ENCODE data around the gene KRT3. TPM values are rescaled to one million over a fixed set of nuclear protein-coding genes. Genes with fewer than 3 reads are reported as not detected.

KRT3 gene
- total and polyA plus RNA-seq, 10 of the 15 experiments (the other 5 are each of a cell fraction or from before 2014, with no cell fraction given), result not detected

DNA sequence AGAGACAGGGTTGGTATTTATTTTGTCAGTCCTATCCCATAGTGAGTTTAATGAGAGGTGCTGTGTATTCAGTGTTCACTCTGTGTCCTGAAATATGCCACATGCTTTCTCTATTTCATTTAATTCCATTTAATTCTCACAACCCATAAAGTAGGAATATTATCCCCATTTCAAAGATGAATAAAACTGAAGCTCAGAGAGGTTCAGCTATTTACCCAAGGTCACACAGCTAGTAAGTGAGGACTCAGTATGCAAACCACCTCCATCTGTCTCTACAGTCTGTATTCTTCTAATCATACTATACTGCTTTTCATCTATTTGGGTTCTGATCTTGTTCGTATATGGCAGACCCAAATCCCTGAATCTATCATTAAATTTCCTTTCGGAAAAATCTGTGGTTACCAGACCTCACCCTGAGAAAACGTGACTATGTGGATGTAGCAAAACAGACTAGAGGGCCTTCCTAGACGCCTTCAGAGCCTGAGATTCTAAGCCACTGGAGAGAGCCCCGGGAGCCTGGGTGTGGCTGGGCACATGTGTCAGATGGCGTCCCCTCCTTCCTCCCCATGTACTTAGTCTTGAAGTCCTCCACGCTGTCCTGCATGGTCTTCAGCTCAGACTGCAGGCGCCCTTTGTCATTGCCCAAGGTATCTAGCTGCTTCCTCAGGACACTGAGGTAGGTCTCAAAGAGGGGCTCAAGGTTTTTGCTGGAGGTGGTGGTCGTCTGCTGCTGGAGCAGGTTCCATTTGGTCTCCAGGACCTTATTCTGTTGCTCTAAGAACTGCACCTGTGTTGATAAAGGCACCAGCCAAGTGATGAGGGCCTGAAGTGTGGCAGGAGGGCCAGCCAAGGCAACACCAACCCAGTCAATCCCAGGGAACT is 15.5 kb upstream of the KRT3 start:
- RAD21 ChIA-PET (ENCODE audit: unreplicated experiment), result no interaction called here
- Histone ChIP-seq H3K27ac (ENCODE audit: control insufficient read depth, insufficient read depth) (no peak overlapping the region), H3K4me1 (ENCODE audit: control insufficient read depth, insufficient read depth, low read length) (no peaks in the 10 kb centered on the region), H2AFZ (ENCODE audit: control insufficient read depth, low read depth, low read length) (no peak overlapping the region), H3K4me3 (no peak overlapping the region), H3K27me3 (replicated peaks in 1 of 2; ENCODE audit: control insufficient read depth in 2 of 2, insufficient read depth in 2 of 2, low read length in 1 of 2) (peaks cover 0 to 5% of the 10 kb centered on the region in 2 experiments; a peak in 2 of 4 replicates), H3K36me3 (ENCODE audit: control insufficient read depth in 2 of 2, insufficient read depth in 2 of 2, low read length in 1 of 2) (no peaks in the 10 kb centered on the region), H3K9me3 (replicated peaks; ENCODE audit: control insufficient read depth, insufficient read depth, low read length) (no peaks in the 10 kb centered on the region), H4K20me1 (ENCODE audit: control insufficient read depth, insufficient read depth) (no peaks in the 10 kb centered on the region), H3K4me2 (ENCODE audit: control insufficient read depth, insufficient read depth) (no peak overlapping the region), H3K79me2 (ENCODE audit: control insufficient read depth, insufficient read depth, low read length) (no peaks in the 10 kb centered on the region), H3K9ac (ENCODE audit: control insufficient read depth, insufficient read depth, low read length) (no peak overlapping the region)
- in situ Hi-C loops (cut with MboI), result no loop called here
- no peak for ATAC-seq
- intact Hi-C loops (cut with micrococcal nuclease; ENCODE audit: unreplicated experiment), result no loop called here
- POLR2A ChIA-PET, result interaction anchor here (0.6 kb wide), 1 partner anchor 1288 kb away, joined by 3 read pairs; no protein-coding TSS in a partner anchor
- SMC1A ChIA-PET (ENCODE audit: uncharacterized antibody, unreplicated experiment), result no interaction called here
- no peak for FAIRE-seq
- BruUV-seq (replicated peaks), result no TSS peak
- WGBS (ENCODE audit: insufficient coverage, insufficient replicate concordance, low lambda C conversion rate, missing lambda C conversion rate), result 2% methylated on average over 9 of the region's 9 CpGs
- no peak for DNase-seq (ENCODE audit: low read depth, low spot score)
- CTCF ChIA-PET, result no interaction called here
- no peak for TF ChIP-seq POLR2AphosphoS5 (IDR thresholded peaks at IDR 0.05; ENCODE audit: low read length)
- no peak for TF ChIP-seq CHD4 (IDR thresholded peaks at IDR 0.05)
- no peak for TF ChIP-seq ATF3 (IDR thresholded peaks at IDR 0.05; ENCODE audit: borderline replicate concordance, extremely low read depth, low read depth, low read length)
- TF ChIP-seq, protein P1, sequence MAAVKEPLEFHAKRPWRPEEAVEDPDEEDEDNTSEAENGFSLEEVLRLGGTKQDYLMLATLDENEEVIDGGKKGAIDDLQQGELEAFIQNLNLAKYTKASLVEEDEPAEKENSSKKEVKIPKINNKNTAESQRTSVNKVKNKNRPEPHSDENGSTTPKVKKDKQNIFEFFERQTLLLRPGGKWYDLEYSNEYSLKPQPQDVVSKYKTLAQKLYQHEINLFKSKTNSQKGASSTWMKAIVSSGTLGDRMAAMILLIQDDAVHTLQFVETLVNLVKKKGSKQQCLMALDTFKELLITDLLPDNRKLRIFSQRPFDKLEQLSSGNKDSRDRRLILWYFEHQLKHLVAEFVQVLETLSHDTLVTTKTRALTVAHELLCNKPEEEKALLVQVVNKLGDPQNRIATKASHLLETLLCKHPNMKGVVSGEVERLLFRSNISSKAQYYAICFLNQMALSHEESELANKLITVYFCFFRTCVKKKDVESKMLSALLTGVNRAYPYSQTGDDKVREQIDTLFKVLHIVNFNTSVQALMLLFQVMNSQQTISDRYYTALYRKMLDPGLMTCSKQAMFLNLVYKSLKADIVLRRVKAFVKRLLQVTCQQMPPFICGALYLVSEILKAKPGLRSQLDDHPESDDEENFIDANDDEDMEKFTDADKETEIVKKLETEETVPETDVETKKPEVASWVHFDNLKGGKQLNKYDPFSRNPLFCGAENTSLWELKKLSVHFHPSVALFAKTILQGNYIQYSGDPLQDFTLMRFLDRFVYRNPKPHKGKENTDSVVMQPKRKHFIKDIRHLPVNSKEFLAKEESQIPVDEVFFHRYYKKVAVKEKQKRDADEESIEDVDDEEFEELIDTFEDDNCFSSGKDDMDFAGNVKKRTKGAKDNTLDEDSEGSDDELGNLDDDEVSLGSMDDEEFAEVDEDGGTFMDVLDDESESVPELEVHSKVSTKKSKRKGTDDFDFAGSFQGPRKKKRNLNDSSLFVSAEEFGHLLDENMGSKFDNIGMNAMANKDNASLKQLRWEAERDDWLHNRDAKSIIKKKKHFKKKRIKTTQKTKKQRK (IDR thresholded peaks at IDR 0.05; ENCODE audit: low read depth, low read length), result no peak
- no peak for TF ChIP-seq HDAC6 (IDR thresholded peaks at IDR 0.05; ENCODE audit: unreplicated experiment)
- TF ChIP-seq NFYA (IDR thresholded peaks at IDR 0.05; ENCODE audit: borderline replicate concordance, low read depth, low read length), result no peak
- no peak for TF ChIP-seq PBX3 (IDR thresholded peaks at IDR 0.05; ENCODE audit: insufficient replicate concordance, low read depth, low read length)
- TF ChIP-seq, protein P2, sequence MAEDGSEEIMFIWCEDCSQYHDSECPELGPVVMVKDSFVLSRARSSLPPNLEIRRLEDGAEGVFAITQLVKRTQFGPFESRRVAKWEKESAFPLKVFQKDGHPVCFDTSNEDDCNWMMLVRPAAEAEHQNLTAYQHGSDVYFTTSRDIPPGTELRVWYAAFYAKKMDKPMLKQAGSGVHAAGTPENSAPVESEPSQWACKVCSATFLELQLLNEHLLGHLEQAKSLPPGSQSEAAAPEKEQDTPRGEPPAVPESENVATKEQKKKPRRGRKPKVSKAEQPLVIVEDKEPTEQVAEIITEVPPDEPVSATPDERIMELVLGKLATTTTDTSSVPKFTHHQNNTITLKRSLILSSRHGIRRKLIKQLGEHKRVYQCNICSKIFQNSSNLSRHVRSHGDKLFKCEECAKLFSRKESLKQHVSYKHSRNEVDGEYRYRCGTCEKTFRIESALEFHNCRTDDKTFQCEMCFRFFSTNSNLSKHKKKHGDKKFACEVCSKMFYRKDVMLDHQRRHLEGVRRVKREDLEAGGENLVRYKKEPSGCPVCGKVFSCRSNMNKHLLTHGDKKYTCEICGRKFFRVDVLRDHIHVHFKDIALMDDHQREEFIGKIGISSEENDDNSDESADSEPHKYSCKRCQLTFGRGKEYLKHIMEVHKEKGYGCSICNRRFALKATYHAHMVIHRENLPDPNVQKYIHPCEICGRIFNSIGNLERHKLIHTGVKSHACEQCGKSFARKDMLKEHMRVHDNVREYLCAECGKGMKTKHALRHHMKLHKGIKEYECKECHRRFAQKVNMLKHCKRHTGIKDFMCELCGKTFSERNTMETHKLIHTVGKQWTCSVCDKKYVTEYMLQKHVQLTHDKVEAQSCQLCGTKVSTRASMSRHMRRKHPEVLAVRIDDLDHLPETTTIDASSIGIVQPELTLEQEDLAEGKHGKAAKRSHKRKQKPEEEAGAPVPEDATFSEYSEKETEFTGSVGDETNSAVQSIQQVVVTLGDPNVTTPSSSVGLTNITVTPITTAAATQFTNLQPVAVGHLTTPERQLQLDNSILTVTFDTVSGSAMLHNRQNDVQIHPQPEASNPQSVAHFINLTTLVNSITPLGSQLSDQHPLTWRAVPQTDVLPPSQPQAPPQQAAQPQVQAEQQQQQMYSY (CRISPR knock-in tag; IDR thresholded peaks at IDR 0.05), result no peak
- TF ChIP-seq ZSCAN29 (IDR thresholded peaks at IDR 0.05), result no peak
- TF ChIP-seq HDGF (IDR thresholded peaks at IDR 0.05), result no peak
- TF ChIP-seq ZNF207 (IDR thresholded peaks at IDR 0.05; ENCODE audit: borderline replicate concordance), result no peak
- no peak for TF ChIP-seq RAD51 (IDR thresholded peaks at IDR 0.05)
- TF ChIP-seq TCF7 (IDR thresholded peaks at IDR 0.05; ENCODE audit: borderline replicate concordance), result no peak

Measured in GM12878 (cell line).